Measurements from ENCODE around the gene DCLRE1B.

Gene DCLRE1B

DNA sequence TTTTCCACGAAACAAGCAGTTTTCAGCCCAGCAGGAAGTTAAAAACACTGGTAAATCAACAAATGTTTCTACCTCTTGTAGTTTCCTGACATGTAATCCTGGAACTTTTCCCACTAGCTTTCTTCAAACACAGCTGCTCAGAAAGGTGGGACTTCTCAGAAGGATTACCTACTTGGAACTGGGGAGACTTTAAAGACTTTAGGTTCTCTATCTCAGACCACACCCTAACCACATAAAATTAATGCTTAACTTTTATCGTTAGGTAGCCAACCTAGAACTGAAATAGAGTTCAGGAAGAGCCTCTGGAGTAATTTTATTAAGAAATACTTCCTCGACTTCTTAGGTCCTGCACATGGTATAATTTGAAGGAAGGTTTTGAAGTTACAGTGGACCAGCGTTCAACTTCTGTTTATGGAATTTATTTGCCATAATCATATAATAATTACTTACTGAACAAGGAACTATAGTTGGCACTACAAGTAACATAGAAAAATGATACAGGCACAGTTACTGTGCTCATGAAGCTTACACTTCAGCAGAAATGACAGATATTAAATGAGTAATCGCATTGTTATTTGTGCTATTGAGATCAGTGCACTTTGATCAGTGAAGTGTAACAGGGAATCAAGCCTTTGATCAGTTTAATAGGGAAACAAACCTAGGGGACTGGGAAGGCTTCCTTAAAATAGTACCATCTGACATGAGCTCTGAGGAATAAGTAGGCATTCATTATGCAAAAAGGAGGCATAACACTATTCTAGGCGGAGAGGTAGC is 17.5 kb upstream of the DCLRE1B start, which contains the start of gene BCL2L15:
BCL2L15 (minus strand) TSS at position 180 of the 774 bp plus-strand sequence. CDS start 206 bp downstream, outside the sequence.
- DNase-seq (ENCODE audit: low read depth in 2 of 2): no peak

DNA sequence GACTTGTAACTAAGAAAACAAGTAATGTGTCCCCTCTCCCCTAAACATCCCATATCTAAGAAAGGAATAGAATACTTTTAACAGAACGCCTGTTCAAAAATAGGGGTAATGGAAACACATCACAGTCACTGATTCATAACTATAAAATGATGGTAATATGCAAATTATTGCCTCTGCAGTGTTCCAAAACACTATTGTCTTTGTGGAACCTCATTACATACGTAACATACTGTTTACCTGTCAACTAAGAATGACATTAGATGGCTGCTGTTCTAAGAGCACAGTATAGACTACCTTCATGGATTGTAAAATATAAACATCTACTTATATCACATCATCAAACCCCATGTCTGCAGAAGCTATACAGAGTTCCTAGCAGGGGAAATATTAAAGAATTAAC is 14.3 kb upstream of the DCLRE1B start:
- no peak for DNase-seq (ENCODE audit: low read depth in 2 of 2)

DNA sequence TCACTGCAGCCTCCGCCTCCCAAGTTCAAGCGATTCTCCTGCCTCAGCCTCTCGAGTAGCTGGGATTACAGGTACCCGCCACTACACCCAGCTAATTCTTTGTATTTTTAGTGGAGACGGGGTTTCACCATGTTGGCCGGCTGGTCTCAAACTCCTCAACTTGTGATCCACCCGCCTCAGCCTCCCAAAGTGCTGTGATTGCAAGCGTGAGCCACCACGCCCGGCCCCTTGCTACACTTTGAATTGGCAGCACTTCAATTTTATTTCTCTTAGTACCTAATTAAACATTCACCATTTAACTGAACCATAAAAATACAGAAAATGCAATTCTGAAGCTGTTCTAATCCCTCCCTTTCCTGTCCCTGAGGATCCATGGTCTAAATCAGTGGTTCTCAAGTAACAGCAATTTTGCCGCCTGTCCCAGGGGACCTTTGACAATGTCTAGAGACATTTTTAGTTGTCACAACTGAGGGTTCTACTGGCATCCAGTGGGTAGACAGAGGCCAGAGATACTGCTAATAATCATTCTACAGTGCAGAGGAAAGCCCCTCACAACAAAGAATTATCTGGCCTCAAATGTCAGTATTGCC is 13.4 kb upstream of the DCLRE1B start:
- DNase-seq (ENCODE audit: low read depth in 2 of 2): no peak

DNA sequence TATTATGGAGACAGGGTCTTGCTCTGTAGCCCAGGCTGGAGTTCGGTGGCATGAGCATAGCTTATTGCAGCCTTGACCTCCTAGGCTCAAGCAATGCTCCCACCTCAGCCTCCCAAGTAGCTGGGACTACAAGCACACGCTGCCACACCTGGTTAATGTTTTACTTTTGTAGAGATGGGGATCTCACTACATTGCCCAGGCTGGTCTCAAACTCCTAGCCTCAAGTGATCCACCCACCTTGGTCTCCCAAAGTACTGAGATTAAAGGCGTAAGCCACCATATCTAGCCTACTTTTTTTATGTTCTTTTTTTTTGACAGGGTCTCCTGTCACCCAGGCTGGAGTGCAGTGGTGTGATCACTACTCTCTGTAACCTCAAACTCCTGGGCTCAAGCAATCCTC is 11.9 kb upstream of the DCLRE1B start:
- no peak for DNase-seq (ENCODE audit: low read depth in 2 of 2)

DNA sequence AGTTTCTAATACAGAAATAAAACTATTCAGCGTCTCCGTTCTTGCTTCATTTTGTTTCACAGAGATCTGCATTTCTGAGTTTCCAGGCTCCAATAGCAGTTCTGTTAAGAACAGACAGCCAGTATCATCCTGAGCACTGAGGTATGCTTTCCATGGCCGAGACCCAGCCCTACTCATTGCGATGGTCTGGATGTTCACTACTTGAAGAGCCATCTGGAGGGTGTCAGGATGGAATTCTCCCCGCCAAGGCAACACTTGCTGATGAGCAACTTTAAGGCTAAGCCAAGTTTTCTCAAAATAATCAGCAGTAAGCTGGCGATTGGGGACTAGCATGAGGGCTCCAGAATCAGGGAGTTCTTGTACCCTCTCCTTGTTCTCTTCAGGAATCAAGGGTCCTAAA is 10.0 kb upstream of the DCLRE1B start:
- no peak for DNase-seq (ENCODE audit: low read depth in 2 of 2)

DNA sequence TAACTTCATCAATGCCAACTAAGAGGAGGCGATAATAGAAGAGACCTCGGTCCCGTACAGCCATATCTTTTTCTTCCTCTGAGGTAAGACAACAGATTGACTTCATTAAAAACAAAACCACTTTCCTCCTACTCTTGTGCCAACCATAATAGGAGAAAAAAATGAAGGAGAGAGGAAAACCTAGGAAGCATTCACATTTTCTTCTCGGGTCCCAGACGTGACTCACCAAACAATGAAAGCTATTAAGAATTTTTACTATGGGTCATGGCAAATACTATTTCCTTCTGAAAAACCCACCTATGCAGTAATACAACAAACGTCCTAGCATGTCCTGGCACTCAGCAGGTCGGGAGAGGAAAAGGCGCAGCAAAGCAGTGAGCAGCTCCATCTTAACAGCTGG is 9.2 kb upstream of the DCLRE1B start:
- no peak for DNase-seq (ENCODE audit: low read depth in 2 of 2)

DNA sequence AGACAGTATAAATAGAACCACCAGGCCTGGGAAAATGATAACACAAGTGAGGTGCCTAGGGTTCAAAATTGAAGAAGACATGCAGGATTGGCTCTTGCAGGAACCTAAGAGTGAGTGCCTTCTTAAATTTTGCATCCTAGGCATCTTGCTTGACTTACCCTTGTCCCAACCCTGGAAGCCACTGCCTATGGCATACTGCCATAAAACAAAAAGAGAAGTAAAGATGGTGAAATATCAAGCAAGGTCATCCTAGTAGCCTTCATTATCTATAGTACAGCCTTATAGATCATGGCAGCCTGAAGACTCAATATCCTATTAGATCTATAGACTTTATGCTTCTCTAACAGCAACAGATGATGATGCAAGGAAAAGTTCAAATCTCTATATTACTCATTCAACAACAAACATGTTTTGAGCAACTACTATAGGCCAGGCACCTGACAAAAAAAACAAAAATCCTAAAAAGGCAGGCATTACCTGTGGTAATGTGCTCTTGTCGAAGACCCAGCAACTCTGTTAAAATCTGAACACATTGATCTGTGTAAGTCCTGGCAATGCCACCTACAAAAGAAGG is 6.8 kb upstream of the DCLRE1B start:
- DNase-seq (ENCODE audit: low read depth in 2 of 2): no peak

DNA sequence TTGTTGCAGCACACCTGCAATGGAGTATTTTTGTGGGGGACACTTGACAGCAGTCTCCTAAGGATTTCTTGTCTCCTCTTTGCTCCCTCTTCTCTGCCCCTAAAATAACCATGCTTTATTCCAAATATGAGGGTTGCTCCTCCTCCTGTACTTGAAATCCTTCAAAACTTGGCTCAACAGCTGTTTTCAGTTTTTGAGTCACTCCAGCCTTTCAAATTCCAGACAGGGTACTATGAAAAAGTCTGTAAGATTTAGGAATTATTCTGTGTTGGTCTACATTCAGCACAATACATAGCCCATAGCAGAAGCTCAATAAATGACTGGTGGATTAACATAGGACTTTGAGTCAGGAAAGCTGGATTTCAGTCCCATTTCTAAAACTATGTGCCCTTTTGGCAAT is 6.0 kb upstream of the DCLRE1B start:
- DNase-seq (ENCODE audit: low read depth in 2 of 2): no peak

DNA sequence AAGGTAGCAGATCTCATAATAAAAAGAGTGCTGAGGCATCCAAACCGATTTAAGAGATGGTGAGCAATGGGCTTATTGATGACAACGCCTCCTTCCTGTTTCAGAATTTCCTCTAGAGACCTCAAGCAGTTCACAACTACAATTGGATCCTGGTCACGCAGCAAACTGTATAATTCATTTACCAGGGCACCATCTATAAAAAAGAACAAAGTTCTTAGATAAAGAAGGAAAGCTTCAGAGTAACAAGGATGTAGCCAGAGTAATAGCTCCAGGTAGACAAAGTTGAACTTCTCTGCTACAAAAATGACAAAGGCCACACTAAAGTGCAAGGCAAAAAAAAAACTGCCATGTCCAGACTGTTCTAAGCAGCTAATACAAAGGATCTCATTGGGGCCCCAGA is 3.9 kb upstream of the DCLRE1B start:
- no peak for DNase-seq (ENCODE audit: low read depth in 2 of 2)

DNA sequence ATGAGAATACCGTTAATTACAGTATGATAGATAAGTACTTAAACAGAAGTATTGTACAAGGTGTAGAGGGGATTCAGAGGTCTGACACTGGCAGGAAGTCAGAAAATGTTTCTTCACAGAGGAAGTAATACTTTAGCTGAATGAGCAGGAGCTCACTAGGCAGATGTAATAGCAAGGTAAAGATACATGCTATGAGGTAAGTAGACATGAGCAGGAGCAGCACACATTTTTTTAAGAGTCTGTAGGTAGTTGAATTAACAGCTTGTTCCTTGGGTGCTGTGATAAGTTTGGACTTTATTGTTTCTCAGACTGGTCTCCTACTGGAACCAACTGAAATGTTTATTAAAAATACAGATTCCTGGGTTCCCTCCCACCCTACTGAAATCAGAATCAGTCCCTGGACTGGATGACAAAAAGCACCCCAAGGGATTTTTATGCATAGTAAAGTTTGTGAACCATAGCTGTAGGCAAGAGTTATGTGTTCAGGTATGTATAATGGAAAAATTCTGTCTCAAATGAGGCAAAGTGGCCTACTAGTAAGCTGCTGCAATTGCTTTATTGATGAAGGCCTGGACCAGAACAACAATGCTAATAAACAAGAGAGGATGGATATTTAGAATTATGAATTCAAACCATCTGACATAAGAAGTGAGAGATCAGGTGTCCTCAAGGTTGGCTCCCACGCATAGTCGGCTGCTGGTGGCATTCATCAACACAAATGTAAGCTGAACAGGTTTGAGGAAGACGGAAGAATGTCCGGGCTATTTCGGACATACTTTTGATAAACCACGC is 1.4 kb upstream of the DCLRE1B start:
- DNase-seq (ENCODE audit: low read depth in 2 of 2): no peak

DNA sequence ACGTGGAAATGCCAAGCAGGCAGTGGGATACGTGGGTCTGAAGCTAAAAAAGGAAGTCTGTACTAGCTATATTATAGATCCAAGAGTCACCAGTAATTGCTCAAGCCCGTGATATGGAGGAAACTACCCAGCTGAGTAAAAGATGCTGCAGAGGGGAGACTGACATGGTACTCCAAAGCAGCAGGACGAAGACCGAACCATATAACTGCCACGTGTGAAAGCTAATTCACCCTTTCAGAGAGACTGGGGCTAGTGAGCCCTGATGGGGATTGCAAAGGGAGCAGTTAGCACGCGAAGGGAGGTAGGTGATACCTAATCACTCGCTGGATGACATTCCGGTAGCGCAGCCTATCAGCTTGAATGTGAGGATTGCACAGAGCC is 843 bp upstream of the DCLRE1B start:
- no peak for DNase-seq (ENCODE audit: low read depth in 2 of 2)

DNA sequence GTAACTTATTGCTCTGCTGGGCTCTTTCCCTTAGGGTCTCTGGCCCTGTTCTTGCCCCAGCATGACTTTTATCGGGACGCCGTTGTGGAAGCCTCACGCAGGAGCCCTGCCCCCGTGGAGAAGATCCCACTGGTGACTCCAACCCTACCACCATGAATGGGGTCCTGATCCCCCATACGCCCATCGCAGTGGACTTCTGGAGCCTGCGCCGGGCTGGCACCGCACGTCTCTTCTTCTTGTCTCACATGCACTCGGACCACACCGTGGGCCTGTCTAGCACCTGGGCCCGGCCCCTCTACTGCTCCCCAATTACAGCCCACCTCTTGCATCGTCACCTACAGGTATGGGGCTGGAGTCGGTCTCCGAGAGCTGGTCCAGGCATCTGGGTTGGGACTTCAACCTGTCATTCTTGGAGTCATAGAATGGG is 322 bp downstream of the DCLRE1B start:
- no peak for DNase-seq (ENCODE audit: low read depth in 2 of 2)

DNA sequence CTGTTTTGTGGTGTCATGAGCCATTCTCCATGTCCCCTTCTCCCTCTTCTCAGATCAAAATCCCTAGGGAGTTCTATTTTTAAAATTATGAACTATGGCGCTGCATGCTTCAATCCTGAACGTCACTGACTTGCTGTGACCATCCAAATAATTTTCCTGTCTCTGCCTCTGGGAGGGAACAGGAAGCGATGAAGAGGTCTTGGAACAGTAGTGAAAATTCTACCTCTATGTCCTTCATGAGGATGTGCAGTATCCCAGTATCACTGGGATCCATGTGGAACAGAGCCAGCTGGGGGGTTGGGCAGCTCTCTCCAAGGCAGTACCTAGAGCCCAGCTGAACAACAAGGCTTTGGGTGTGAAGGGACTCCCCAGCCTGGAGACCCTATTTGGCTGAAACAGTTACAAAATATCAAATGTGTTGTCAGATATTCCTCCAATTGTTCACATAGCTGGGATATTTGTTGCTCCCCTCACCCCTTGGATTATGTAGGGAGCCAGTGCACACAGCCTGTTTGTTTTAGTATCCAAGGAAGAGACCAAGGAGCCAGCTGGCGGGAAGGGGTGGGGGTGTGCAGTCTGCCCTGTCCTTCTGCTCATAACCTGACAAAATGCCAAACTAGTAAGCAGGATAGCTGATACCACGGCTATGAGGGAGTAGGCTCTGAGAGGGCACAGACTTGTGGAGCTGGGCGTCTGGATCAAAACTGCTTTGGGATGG is 7.6 kb downstream of the DCLRE1B start:
- DNase-seq (ENCODE audit: low read depth in 2 of 2): peak in 1 of 2 experiments; percentile 55

DNA sequence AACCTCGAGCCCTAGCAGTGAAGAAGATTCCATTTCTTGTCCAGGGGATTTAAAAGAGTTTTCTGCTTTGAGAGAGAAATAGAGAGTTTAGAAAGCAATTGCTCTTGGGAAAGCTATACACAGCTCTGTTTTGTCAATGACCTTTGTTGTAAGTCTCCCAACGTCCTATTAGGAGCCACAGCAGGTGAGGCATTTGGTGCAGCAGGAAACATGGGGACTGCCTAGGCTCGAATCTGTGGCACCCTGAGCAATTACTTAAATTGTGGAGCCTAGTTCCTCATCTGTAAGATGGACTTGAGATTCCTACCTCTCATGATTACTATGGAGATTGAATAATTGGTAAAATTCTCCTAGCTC is 8.2 kb downstream of the DCLRE1B start:
- no peak for DNase-seq (ENCODE audit: low read depth in 2 of 2)

DNA sequence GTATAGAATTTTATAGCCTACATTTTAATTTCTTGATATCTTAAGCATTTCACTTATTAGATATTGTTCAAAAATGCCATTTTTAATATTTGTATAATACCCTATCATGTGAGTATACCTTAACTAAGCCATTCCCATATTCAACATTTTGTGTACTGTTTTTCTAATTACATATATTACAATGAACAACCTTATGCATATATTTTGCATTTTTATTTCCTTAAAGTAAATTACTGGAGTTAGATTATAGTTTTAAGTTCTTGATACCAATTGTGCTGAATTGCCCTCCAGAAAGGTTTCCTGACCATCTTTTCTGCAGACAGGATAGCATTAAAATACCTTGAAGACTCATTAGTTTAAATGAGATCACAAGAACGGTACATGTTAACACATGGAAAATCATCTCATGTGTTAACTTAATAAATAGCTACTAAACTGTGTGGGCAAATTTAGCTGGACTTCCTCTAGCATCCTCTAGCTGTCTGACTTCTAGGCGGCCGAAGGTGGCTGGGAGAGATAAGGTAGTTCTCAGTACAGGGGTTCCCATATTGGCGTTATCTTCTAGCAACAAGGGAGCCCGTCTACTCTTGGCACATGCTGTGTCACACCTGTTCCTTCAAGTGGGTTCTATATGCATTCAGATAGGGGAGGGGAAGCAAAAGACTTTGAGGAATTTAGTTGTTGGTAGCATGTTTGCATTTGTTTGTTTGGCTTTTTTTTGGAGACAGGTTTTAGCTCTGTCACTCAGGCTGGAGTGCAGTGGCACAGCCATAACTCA is 8.9 kb downstream of the DCLRE1B start:
- no peak for DNase-seq (ENCODE audit: low read depth in 2 of 2)

DNA sequence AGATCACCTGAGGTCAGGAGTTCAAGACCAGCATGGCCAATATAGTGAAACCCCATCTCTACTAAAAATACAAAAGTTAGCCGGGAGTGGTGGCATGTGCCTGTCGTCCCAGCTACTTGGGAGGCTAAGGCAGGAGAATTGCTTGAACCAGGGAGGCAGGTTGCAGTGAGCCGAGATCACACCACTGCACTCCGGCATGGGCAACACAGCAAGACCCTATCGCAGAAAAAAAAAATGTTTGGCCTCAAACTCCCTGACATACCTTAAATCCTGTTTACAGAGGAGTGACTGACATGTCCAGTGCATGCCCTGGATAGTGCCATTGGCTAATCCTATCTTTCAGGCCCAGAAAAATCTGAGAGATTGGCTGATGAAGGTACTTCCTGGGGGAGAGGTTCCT is 11.8 kb downstream of the DCLRE1B start:
- DNase-seq (ENCODE audit: low read depth in 2 of 2): no peak

DNA sequence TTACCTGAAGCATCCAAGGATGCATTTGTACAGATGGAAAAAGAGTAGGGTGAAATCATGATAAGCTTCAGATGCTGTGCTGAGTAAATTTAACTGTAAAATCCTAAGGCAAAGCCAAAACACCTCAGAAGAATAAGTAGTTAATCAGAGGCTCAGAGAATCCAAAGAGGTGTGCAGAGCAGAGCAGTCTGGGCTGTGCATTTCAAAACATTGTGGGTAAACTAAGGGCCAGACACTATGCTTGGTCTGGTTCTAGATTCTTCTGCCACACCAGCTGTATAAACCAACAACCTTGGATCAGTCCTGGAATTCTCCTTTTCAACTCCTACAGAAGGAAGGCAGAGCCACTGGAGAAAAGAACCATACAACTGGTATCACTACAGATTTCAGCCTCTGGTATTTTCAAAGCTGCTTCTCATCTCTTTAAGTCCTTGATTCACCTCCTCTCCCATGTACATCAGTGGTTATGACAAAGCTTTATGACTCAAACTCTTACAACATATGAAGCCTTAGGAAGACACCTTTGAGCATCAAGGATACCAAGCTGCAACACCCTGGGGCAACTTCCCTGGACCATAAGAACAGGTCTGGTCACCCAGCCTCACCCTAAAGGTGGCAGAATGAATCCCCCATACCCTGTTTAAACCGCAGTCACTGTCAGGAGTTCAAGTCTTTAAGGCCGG is 12.4 kb downstream of the DCLRE1B start:
- DNase-seq (ENCODE audit: low read depth in 2 of 2): no peak

DNA sequence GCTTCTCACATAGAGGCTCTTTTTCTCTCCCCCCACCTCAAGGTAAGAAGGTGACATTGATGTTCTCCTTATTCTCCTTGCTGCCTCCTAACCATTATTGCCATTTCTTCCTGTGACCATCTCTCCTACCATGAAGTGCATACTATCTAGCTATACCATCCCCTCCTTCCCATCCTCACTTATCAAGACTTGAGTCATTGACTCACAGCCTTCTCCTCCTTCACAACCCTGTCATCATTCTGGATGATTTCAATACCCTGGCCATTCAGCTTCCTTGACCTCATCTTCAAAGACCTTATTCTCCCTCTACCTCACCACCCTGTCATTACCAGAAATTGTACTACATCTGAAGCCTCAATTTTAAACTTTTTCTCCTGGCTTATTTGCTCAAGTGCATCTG is 13.1 kb downstream of the DCLRE1B start:
- DNase-seq (ENCODE audit: low read depth in 2 of 2): no peak

DNA sequence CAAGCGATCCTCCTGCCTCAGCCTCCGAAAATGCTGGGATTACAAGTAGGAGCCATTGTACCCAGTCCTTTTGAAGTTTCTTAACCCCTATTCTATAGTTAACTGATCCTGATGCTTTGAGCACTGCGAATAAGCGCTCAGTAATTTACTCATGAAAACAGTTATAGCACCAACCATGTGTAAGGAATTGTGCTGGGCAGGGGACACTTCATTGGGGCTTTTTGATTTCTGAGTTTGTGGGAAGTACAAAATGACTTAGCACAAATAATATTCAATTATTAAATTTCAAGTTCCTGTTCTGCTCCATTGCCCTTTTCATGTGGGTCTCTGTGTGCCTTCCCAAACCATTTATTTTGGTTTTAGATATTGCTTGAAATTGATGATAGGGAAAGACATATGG is 17.8 kb downstream of the DCLRE1B start:
- no peak for DNase-seq (ENCODE audit: low read depth in 2 of 2)

DNA sequence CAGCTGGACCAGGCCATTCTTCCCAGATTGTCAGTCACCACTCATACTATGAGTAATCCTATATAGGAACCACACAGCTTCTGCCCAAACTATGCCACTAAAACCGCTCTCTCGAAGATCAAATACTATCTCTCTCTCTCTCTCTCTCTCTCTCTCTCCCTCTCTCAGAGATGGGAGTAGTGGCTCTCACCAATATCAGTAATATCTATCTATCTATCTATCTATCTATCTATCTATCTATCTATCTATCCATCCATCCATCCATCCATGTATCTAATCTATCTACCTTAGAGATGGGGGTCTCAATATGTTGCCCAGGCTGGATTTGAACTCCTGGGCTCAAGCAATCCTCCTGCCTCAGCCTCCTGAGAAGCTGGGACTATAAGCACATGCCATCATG is 19.3 kb downstream of the DCLRE1B start:
- no peak for DNase-seq (ENCODE audit: low read depth in 2 of 2)

All from fibroblast of skin of left quadriceps (primary cell).